ENCODE data around the gene GALNT17.

DNA sequence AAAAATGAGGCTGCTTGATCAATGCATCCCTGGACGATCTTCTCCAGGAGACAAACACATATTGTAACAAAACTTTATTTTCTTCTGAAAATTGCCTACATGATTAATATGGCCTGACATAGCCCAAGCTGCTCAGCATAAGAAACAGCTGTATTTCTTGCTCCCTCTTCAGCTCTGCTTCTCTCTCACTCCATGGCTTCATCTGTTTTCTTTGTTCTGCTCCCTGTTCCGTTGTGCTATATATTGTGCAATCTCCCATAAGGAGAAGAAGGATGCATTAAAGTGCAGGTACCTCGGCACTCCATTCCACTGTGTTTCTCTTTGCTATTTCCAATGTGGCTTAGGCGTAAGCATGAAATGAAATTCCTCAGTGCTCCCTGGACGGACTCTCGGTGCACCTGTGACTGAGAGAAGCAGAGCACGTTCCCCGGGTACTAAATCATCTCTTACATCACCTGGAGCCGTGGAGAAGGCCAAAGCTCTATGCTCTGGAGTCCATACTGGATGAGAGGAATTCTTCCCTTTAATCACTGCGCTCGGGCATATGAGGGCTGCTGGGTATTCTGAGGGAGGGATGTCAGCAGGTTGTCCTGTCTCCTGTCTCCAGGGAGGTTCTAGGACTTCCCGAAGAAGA lies 254.3 kb downstream of the GALNT17 start:
- TF ChIP-seq YY1 (IDR thresholded peaks at IDR 0.05; ENCODE audit: insufficient read depth, insufficient read length) (no peak), SUZ12 (IDR thresholded peaks at IDR 0.05; ENCODE audit: extremely low read depth, insufficient read depth, insufficient read length) (no peak), ZNF274 (IDR thresholded peaks at IDR 0.05; ENCODE audit: low read depth, low read length) (no peak)
